Fibroblast of lung (primary cell): ENCODE results near the gene ICA1.

Source experiments
- CTCF ChIP-seq, 2 donors: IDR thresholded peaks in 1 of 2; conservative IDR thresholded peaks in 1 of 2; 1 replicate in 1 of 2; 2 replicates in 1 of 2; pipeline ENCODE4 v1.5.1; 2011 to 2012; ENCODE audit warnings: low read length in 2 of 2, control low read depth in 1 of 2, inconsistent platforms in 1 of 2, low read depth in 1 of 2, mild to moderate bottlenecking in 1 of 2
- EZH2 ChIP-seq: IDR thresholded peaks from 2 replicates; pipeline ENCODE4 v1.5.1; 2012; ENCODE audit warnings: low read length, control low read depth, mild to moderate bottlenecking; ENCODE audit errors: missing control alignments

GRCh38 chr7:8111282-8111960 lies 150.5 kb downstream of the ICA1 start:
- no peak for TF ChIP-seq CTCF (conservative IDR thresholded peaks at IDR 0.05 in 1 of 2, IDR thresholded peaks at IDR 0.05 in 1 of 2; ENCODE audit: low read depth in 1 of 2, low read length in 2 of 2)
- TF ChIP-seq EZH2: no peak
